K562 (cell line): Measurements from ENCODE around the gene TECPR1. TPM values are rescaled to one million over a fixed set of nuclear protein-coding genes. Genes with fewer than 3 reads are reported as not detected.

Experiments used
- CHAMP1 ChIP-seq: fragments of 450-650 bp; IDR thresholded peaks from 2 replicates; pipeline ENCODE4 v1.6.1; 2016; ENCODE audit warnings: mild to moderate bottlenecking
- ERF ChIP-seq: fragments of 450-650 bp; formaldehyde crosslinking; IDR thresholded peaks from 2 replicates; pipeline ENCODE4 v1.4.0; 2020; ENCODE audit warnings: mild to moderate bottlenecking, mixed read lengths
- IRF9 ChIP-seq: fragments of 450-650 bp; IDR thresholded peaks from 2 replicates; pipeline ENCODE4 v1.6.1; 2016; ENCODE audit warnings: missing biosample characterization, missing genetic modification characterization
- MCM7 ChIP-seq, 2 experiments: fragments of 450-650 bp; IDR thresholded peaks; 2 replicates each; pipeline ENCODE4 v1.6.1; 2016 to 2018
- MEIS2 ChIP-seq: fragments of 450-650 bp; IDR thresholded peaks from 2 replicates; pipeline ENCODE4 v1.6.1; 2014; ENCODE audit warnings: mild to moderate bottlenecking; ENCODE audit not compliant: partially characterized antibody
- MTF1 ChIP-seq: fragments of 250-450 bp; sonication (Bioruptor Pico); IDR thresholded peaks from 2 replicates; pipeline ENCODE4 v1.9.0; 2021; ENCODE audit warnings: moderate library complexity, mild to moderate bottlenecking, inconsistent platforms, borderline replicate concordance
- NR4A1 ChIP-seq, 2 experiments: fragments of 250-450 bp in 1 of 2; fragments of 450-650 bp in 1 of 2; sonication (Bioruptor Pico) in 1 of 2; IDR thresholded peaks; 2 replicates each; pipeline versions ENCODE4 v1.4.0 to v1.6.1; 2016 to 2020; ENCODE audit warnings: mild to moderate bottlenecking in 2 of 2, missing compliant biosample characterization in 1 of 2, missing genetic modification characterization in 1 of 2, moderate library complexity in 1 of 2
- PYGO2 ChIP-seq: fragments of 450-650 bp; IDR thresholded peaks from 2 replicates; pipeline ENCODE4 v1.6.1; 2016; ENCODE audit warnings: mild to moderate bottlenecking, missing genetic modification characterization, moderate library complexity, missing compliant biosample characterization
- RBM34 ChIP-seq: fragments of 200-400 bp; formaldehyde crosslinking; IDR thresholded peaks from 2 replicates; pipeline ENCODE4 v1.6.1; 2018; ENCODE audit warnings: low read length, borderline replicate concordance; ENCODE audit not compliant: insufficient read depth
- SAFB ChIP-seq: fragments of 200-400 bp; formaldehyde crosslinking; IDR thresholded peaks from 2 replicates; pipeline ENCODE4 v1.6.1; 2017; ENCODE audit warnings: low read depth, low read length, borderline replicate concordance
- SIX5 ChIP-seq, 2 experiments: IDR thresholded peaks; 2 replicates each; pipeline ENCODE4 v1.6.1; 2011; ENCODE audit warnings: low read length in 2 of 2, borderline replicate concordance in 1 of 2, low read depth in 1 of 2, mild to moderate bottlenecking in 1 of 2, moderate library complexity in 1 of 2; ENCODE audit not compliant: insufficient read depth in 1 of 2
- SREBF1 ChIP-seq: fragments of 150-350 bp; IDR thresholded peaks from 2 replicates; pipeline ENCODE4 v1.6.1; 2014; ENCODE audit warnings: antibody characterized with exemption, low read depth, low read length, borderline replicate concordance
- THRAP3 ChIP-seq: fragments of 450-650 bp; IDR thresholded peaks from 2 replicates; pipeline ENCODE4 v1.6.1; 2016; ENCODE audit warnings: mild to moderate bottlenecking, inconsistent platforms, borderline replicate concordance
- ZFP91 ChIP-seq: sonication (generic); formaldehyde crosslinking; IDR thresholded peaks from 2 replicates; pipeline ENCODE4 v1.8.0; 2022; ENCODE audit warnings: mild to moderate bottlenecking, missing genetic modification reagents
- polyA plus RNA-seq, 8 experiments: library from polyadenylated mRNA; depleted of rRNA in 4 of 8; stranded (reverse) in 5 of 8; unstranded in 3 of 8; fragments of >200 nt; fragmentation: Nextera tagmentation in 2 of 8; fragmentation: Illumina TruSeq in 1 of 8; extraction: Ambion mirVana in 2 of 8; extraction: Trizol in 1 of 8; gene quantifications; 2 replicates each; pipeline versions ENCODE4 v1.2.1 to v1.2.3, GENCODE V29; 2011 to 2014; ENCODE audit warnings: inconsistent platforms in 1 of 8, missing spikeins in 1 of 8
- total RNA-seq, 7 experiments: library from RNA; depleted of rRNA in 6 of 7; stranded (reverse); fragments of >200 nt in 6 of 7; fragmentation: Illumina TruSeq in 2 of 7; extraction: Trizol in 2 of 7; gene quantifications; 2 replicates each; pipeline versions ENCODE4 v1.2.1 to v1.2.3, GENCODE V29; 2011 to 2021; ENCODE audit warnings: low replicate concordance in 1 of 7
- TF ChIP-seq, protein P1 (sequence below): fragments of 250-450 bp; sonication (Bioruptor Pico); IDR thresholded peaks from 2 replicates; pipeline ENCODE4 v1.4.0; 2020; ENCODE audit warnings: borderline replicate concordance
- TF ChIP-seq, protein P2 (sequence below): fragments of 450-650 bp; IDR thresholded peaks from 2 replicates; pipeline ENCODE4 v1.7.1; 2018; ENCODE audit warnings: mild to moderate bottlenecking, low read depth; ENCODE audit not compliant: partially characterized antibody

The TECPR1 gene
- total and polyA plus RNA-seq, 9 of the 15 experiments (the other 6 are each of a cell fraction or from before 2014, with no cell fraction given) = 0.17 to 15.0 (median 2.2) TPM

DNA sequence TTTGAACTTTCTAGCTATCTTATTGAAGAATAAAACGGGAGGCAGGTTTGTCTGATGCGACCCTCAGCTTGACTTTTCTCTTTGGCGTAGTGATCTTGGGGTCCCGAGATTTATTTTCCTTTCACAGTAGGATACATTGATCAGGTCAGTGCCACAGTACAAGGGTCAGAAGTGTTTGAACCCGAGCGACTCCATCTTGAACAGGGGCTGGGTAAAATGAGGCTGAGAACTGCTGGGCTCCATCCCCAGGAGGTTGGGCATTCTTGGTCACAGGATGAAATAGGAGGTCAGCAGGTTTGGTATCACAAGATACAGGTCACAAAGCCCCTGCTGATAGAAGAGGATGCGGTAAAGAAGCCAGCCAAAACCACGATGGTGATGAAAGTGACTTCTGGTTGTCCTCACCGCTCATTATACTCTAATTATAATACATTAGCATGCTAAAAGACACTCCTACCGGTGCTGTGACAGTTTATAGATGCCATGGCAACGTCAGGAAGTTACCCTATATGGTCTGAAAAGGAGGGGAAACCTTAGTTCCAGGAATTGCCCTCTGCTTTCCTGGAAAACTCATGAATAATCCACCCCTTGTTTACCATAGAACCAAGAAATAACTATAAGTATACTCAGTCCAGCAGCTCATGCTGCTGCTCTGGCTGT, 3.0 kb upstream of the TECPR1 start (continued):
- no peak for TF ChIP-seq ZFP91 (CRISPR knock-in tag)
- TF ChIP-seq ERF (CRISPR knock-in tag) = no peak
- TF ChIP-seq MEIS2 = peak; percentile 16
- 0 out of 2 replicates have a peak, but pooled peaks have one; percentile 14 for TF ChIP-seq IRF9
- no peak for TF ChIP-seq THRAP3
- no peak for TF ChIP-seq RBM34
- TF ChIP-seq, protein P1, sequence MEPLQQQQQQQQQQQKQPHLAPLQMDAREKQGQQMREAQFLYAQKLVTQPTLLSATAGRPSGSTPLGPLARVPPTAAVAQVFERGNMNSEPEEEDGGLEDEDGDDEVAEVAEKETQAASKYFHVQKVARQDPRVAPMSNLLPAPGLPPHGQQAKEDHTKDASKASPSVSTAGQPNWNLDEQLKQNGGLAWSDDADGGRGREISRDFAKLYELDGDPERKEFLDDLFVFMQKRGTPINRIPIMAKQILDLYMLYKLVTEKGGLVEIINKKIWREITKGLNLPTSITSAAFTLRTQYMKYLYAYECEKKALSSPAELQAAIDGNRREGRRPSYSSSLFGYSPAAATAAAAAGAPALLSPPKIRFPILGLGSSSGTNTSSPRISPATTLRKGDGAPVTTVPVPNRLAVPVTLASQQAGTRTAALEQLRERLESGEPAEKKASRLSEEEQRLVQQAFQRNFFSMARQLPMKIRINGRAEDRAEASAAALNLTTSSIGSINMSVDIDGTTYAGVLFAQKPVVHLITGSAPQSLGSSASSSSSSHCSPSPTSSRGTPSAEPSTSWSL (CRISPR knock-in tag) = no peak
- TF ChIP-seq SIX5 (IDR thresholded peaks at IDR 0.05; ENCODE audit: borderline replicate concordance in 1 of 2, insufficient read depth in 1 of 2, low read depth in 1 of 2, low read length in 2 of 2) = no peak
- TF ChIP-seq, protein P2, sequence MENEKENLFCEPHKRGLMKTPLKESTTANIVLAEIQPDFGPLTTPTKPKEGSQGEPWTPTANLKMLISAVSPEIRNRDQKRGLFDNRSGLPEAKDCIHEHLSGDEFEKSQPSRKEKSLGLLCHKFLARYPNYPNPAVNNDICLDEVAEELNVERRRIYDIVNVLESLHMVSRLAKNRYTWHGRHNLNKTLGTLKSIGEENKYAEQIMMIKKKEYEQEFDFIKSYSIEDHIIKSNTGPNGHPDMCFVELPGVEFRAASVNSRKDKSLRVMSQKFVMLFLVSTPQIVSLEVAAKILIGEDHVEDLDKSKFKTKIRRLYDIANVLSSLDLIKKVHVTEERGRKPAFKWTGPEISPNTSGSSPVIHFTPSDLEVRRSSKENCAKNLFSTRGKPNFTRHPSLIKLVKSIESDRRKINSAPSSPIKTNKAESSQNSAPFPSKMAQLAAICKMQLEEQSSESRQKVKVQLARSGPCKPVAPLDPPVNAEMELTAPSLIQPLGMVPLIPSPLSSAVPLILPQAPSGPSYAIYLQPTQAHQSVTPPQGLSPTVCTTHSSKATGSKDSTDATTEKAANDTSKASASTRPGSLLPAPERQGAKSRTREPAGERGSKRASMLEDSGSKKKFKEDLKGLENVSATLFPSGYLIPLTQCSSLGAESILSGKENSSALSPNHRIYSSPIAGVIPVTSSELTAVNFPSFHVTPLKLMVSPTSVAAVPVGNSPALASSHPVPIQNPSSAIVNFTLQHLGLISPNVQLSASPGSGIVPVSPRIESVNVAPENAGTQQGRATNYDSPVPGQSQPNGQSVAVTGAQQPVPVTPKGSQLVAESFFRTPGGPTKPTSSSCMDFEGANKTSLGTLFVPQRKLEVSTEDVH = no peak
- TF ChIP-seq SAFB = no peak
- no peak for TF ChIP-seq NR4A1 (CRISPR knock-in tag; IDR thresholded peaks at IDR 0.05)
- 0 out of 2 replicates have a peak, but pooled peaks have one; percentile 59 for TF ChIP-seq NR4A1 (tag; IDR thresholded peaks at IDR 0.05)
- TF ChIP-seq SREBF1 = no peak
- no peak for TF ChIP-seq CHAMP1
- TF ChIP-seq MTF1 = no peak
- no peak for TF ChIP-seq MCM7 (IDR thresholded peaks at IDR 0.05)
- 0 out of 2 replicates have a peak, but pooled peaks have one; percentile 26 for TF ChIP-seq PYGO2 (tag)
